Keratinocyte (primary cell): ENCODE data around the gene PWWP2B. TPM values are rescaled to one million over a fixed set of nuclear protein-coding genes. Genes with fewer than 3 reads are reported as not detected.
"Not testable (repeated sequence)": the region's sequence is repeated elsewhere in the genome, so short reads cannot be mapped to it uniquely, and the experiment has no call there.

ENCODE experiments used
- DNase-seq: peaks from one replicate; pipeline ENCODE4 v3.0.0-alpha.2; 2011; ENCODE audit warnings: low read depth, missing footprints, low spot score
- FAIRE-seq: peaks from 2 replicates; lab custom pipeline; 2011; peaks lifted over from hg19 to GRCh38; lab: Jason Lieb, UNC
- H2AFZ ChIP-seq: 2 replicates; pipeline ENCODE4 v1.6.0; 2012; ENCODE audit warnings: low read length, control low read depth, inconsistent platforms; ENCODE audit not compliant: control insufficient read depth
- H3K27ac ChIP-seq: 2 replicates; pipeline ENCODE4 v1.5.1; 2011; ENCODE audit warnings: low read length; ENCODE audit not compliant: control insufficient read depth, insufficient read depth
- H3K27me3 ChIP-seq: 3 replicates; pipeline ENCODE4 v1.6.0; 2011; ENCODE audit warnings: low read length; ENCODE audit not compliant: control insufficient read depth, insufficient read depth; ENCODE audit errors: extremely low read depth
- H3K36me3 ChIP-seq, 2 experiments: 2 replicates in 1 of 2; 3 replicates in 1 of 2; pipeline ENCODE4 v1.5.1; 2011; ENCODE audit warnings: low read length in 2 of 2, mild to moderate bottlenecking in 1 of 2; ENCODE audit not compliant: control insufficient read depth in 2 of 2, insufficient read depth in 2 of 2; ENCODE audit errors: extremely low read depth in 1 of 2
- H3K4me1 ChIP-seq: 3 replicates; pipeline ENCODE4 v1.5.1; 2011; ENCODE audit warnings: low read length; ENCODE audit not compliant: control insufficient read depth, insufficient read depth; ENCODE audit errors: extremely low read depth
- H3K4me2 ChIP-seq: 3 replicates; pipeline ENCODE4 v1.6.0; 2011; ENCODE audit warnings: low read depth, low read length; ENCODE audit not compliant: control insufficient read depth, insufficient read depth; ENCODE audit errors: extremely low read depth
- H3K4me3 ChIP-seq, 3 experiments: fragments of 200-600 bp in 1 of 3; sonication (generic) in 1 of 3; 2 replicates in 2 of 3; 3 replicates in 1 of 3; pipeline ENCODE4 v1.5.1; 2011 to 2016; ENCODE audit warnings: low read length in 3 of 3, mild to moderate bottlenecking in 3 of 3, control low read depth in 2 of 3, inconsistent platforms in 1 of 3, low read depth in 1 of 3, mixed read lengths in 1 of 3, mixed run types in 1 of 3, moderate library complexity in 1 of 3; ENCODE audit not compliant: control insufficient read depth in 2 of 3, insufficient read depth in 2 of 3; ENCODE audit errors: extremely low read depth in 1 of 3
- H3K79me2 ChIP-seq: 2 replicates; pipeline ENCODE4 v1.6.0; 2012; ENCODE audit warnings: low read length; ENCODE audit not compliant: control insufficient read depth, insufficient read depth
- H3K9ac ChIP-seq: 3 replicates; pipeline ENCODE4 v1.6.0; 2011; ENCODE audit warnings: low read length; ENCODE audit not compliant: control insufficient read depth, insufficient read depth; ENCODE audit errors: extremely low read depth
- H3K9me1 ChIP-seq: 3 replicates; pipeline ENCODE4 v1.6.0; 2011; ENCODE audit warnings: low read length; ENCODE audit not compliant: control insufficient read depth, insufficient read depth; ENCODE audit errors: extremely low read depth
- H3K9me3 ChIP-seq: 2 replicates; pipeline ENCODE4 v1.5.1; 2012; ENCODE audit warnings: low read depth, low read length; ENCODE audit not compliant: control insufficient read depth
- H4K20me1 ChIP-seq: 3 replicates; pipeline ENCODE4 v1.6.0; 2011; ENCODE audit warnings: low read length; ENCODE audit not compliant: control insufficient read depth, insufficient read depth; ENCODE audit errors: extremely low read depth
- EZH2 ChIP-seq: IDR thresholded peaks from one replicate; pipeline ENCODE4 v1.6.1; 2012; ENCODE audit warnings: inconsistent platforms, mild to moderate bottlenecking, low read length, moderate library complexity
- dilution Hi-C: fragments of 300-500 bp; cut with MboI; formaldehyde crosslinking; loops from one replicate; pipeline ENCODE4 v1.7.0; 2020; ENCODE audit warnings: low sequenced_read_pairs; ENCODE audit not compliant: extremely low pct_ligation_motif_present
- polyA plus RNA-seq, 5 experiments: library from polyadenylated mRNA; depleted of rRNA in 3 of 5; stranded (reverse) in 3 of 5; stranded (forward) in 1 of 5; unstranded in 1 of 5; fragments of >200 nt; gene quantifications; 1 replicate in 1 of 5; 2 replicates in 3 of 5; 3 replicates in 1 of 5; pipeline versions ENCODE4 v1.2.1 to v1.2.3, GENCODE V29; 2011 to 2012; ENCODE audit warnings: missing spikeins in 2 of 5, low read depth in 1 of 5, low replicate concordance in 1 of 5
- TF ChIP-seq, protein P1 (sequence below), 3 experiments: IDR thresholded peaks in 1 of 3; conservative IDR thresholded peaks in 1 of 3; optimal IDR thresholded peaks in 1 of 3; 2 replicates in 2 of 3; 3 replicates in 1 of 3; pipeline versions ENCODE3 to v1.5.1; 2011; ENCODE audit warnings: low read length in 3 of 3, mild to moderate bottlenecking in 3 of 3, moderate library complexity in 2 of 3, control low read depth in 1 of 3, inconsistent platforms in 1 of 3; ENCODE audit not compliant: insufficient read depth in 2 of 3; ENCODE audit errors: extremely low read depth in 1 of 3

Gene PWWP2B
- polyA plus RNA-seq, 1 donor (not counting 4 experiments of a cell fraction or from before 2014, with no cell fraction given): 3.1 TPM

DNA sequence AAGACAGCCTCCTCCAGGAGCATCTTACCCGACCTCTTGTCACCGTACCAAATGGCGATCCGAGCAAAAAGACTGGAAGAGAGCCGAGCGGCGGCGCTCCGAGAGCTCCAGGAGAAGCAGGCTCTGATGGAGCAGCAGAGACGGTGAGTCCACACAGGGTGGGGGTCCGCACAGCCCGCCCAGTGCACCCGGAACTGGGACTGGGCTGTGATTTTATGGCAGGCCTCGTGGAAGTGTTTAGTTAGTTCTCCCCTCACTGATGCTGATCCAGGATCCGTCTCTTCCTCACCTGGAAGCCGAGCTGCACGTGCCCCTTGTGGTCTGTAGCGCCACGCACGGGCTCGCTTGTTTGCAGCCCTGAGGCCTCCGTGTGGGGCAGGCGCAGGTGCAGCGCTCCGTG, 45.4 kb upstream of the PWWP2B start:
- TF ChIP-seq, protein P1, sequence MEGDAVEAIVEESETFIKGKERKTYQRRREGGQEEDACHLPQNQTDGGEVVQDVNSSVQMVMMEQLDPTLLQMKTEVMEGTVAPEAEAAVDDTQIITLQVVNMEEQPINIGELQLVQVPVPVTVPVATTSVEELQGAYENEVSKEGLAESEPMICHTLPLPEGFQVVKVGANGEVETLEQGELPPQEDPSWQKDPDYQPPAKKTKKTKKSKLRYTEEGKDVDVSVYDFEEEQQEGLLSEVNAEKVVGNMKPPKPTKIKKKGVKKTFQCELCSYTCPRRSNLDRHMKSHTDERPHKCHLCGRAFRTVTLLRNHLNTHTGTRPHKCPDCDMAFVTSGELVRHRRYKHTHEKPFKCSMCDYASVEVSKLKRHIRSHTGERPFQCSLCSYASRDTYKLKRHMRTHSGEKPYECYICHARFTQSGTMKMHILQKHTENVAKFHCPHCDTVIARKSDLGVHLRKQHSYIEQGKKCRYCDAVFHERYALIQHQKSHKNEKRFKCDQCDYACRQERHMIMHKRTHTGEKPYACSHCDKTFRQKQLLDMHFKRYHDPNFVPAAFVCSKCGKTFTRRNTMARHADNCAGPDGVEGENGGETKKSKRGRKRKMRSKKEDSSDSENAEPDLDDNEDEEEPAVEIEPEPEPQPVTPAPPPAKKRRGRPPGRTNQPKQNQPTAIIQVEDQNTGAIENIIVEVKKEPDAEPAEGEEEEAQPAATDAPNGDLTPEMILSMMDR (optimal IDR thresholded peaks at IDR 0.05 in 1 of 3, IDR thresholded peaks at IDR 0.05 in 1 of 3, conservative IDR thresholded peaks at IDR 0.05 in 1 of 3; ENCODE audit: extremely low read depth in 1 of 3, insufficient read depth in 2 of 3, low read length in 3 of 3): no peak
- TF ChIP-seq EZH2: no peak
- Histone ChIP-seq H3K9me3 (no peaks in the 10 kb centered on the region), H3K4me3 (no peak overlapping the region), H3K79me2 (no peaks in the 10 kb centered on the region), H4K20me1 (no peaks in the 10 kb centered on the region), H3K9me1 (no peaks in the 10 kb centered on the region), H3K4me2 (no peak overlapping the region), H3K9ac (no peak overlapping the region), H3K4me1 (no peaks in the 10 kb centered on the region), H3K27me3 (no peaks in the 10 kb centered on the region), H3K27ac (no peak overlapping the region), H2AFZ (no peak overlapping the region), H3K36me3 (peaks cover 0 to 1% of the 10 kb centered on the region in 2 experiments)
- FAIRE-seq (no peak), DNase-seq (no peak)
- dilution Hi-C loops: no loop called here

GRCh38 chr10:132352462-132353308, 44.3 kb upstream of the PWWP2B start:
- H3K4me1 ChIP-seq, H3K4me2 ChIP-seq, H3K79me2 ChIP-seq, H3K36me3 ChIP-seq, DNase-seq, H2AFZ ChIP-seq, dilution Hi-C loops, H3K9me1 ChIP-seq, H3K9me3 ChIP-seq, FAIRE-seq, H3K9ac ChIP-seq, H4K20me1 ChIP-seq, H3K27me3 ChIP-seq, H3K4me3 ChIP-seq, H3K27ac ChIP-seq: not testable (repeated sequence)
- TF ChIP-seq, protein P1 (optimal IDR thresholded peaks at IDR 0.05 in 1 of 3, IDR thresholded peaks at IDR 0.05 in 1 of 3, conservative IDR thresholded peaks at IDR 0.05 in 1 of 3; ENCODE audit: extremely low read depth in 1 of 3, insufficient read depth in 2 of 3, low read length in 3 of 3): peak; percentile 61 to 86 (median 81)
